Astrocyte (in vitro differentiated cells and primary cell): Measurements from ENCODE around the gene RPAP3. TPM values are rescaled to one million over a fixed set of nuclear protein-coding genes. Genes with fewer than 3 reads are reported as not detected.

Experiments
- DNase-seq: peaks from one replicate; pipeline ENCODE4 v3.0.0-alpha.2; 2010; ENCODE audit warnings: low read depth
- FAIRE-seq: peaks from 2 replicates; lab custom pipeline; 2011; peaks lifted over from hg19 to GRCh38; lab: Jason Lieb, UNC
- H2AFZ ChIP-seq: 2 replicates; pipeline ENCODE4 v1.6.0; 2012; ENCODE audit warnings: low read depth, low read length, inconsistent platforms
- H3K27ac ChIP-seq: 2 replicates; pipeline ENCODE4 v1.5.1; 2011; ENCODE audit warnings: low read depth, low read length, inconsistent platforms
- H3K27me3 ChIP-seq: 2 replicates; pipeline ENCODE4 v1.6.0; 2011; ENCODE audit warnings: low read length, inconsistent platforms; ENCODE audit not compliant: insufficient read depth
- H3K36me3 ChIP-seq: 2 replicates; pipeline ENCODE4 v1.5.1; 2011; ENCODE audit warnings: low read length, inconsistent platforms; ENCODE audit not compliant: insufficient read depth
- H3K4me1 ChIP-seq: 2 replicates; pipeline ENCODE4 v1.5.1; 2011; ENCODE audit warnings: low read length, inconsistent platforms; ENCODE audit not compliant: insufficient read depth
- H3K4me2 ChIP-seq: 2 replicates; pipeline ENCODE4 v1.6.0; 2012; ENCODE audit warnings: low read length, inconsistent platforms
- H3K4me3 ChIP-seq: 2 replicates; pipeline ENCODE4 v1.5.1; 2011; ENCODE audit warnings: low read depth, mild to moderate bottlenecking, low read length, inconsistent platforms; ENCODE audit not compliant: insufficient read depth
- H3K79me2 ChIP-seq: 2 replicates; pipeline ENCODE4 v1.6.0; 2012; ENCODE audit warnings: mild to moderate bottlenecking, low read length, inconsistent platforms; ENCODE audit not compliant: insufficient read depth
- H3K9ac ChIP-seq: 2 replicates; pipeline ENCODE4 v1.6.0; 2012; ENCODE audit warnings: mild to moderate bottlenecking, low read length, inconsistent platforms
- H3K9me3 ChIP-seq: 2 replicates; pipeline ENCODE4 v1.5.1; 2012; ENCODE audit warnings: low read depth, mild to moderate bottlenecking, low read length, inconsistent platforms; ENCODE audit not compliant: insufficient read depth
- H4K20me1 ChIP-seq: 2 replicates; pipeline ENCODE4 v1.6.0; 2012; ENCODE audit warnings: low read length, inconsistent platforms; ENCODE audit not compliant: insufficient read depth
- H3K27ac Mint-ChIP-seq: one replicate; pipeline ENCODE4 v1.8.0; 2021; ENCODE audit warnings: mild to moderate bottlenecking, mixed read lengths; ENCODE audit not compliant: unreplicated experiment
- H3K27me3 Mint-ChIP-seq: one replicate; pipeline ENCODE4 v1.8.0; 2021; ENCODE audit warnings: low read depth, mixed read lengths; ENCODE audit not compliant: unreplicated experiment
- H3K36me3 Mint-ChIP-seq: one replicate; pipeline ENCODE4 v1.8.0; 2021; ENCODE audit warnings: low read depth, mixed read lengths; ENCODE audit not compliant: unreplicated experiment
- H3K4me1 Mint-ChIP-seq: one replicate; pipeline ENCODE4 v1.8.0; 2021; ENCODE audit warnings: low read depth, mixed read lengths; ENCODE audit not compliant: unreplicated experiment
- H3K4me3 Mint-ChIP-seq: one replicate; pipeline ENCODE4 v1.8.0; 2021; ENCODE audit warnings: mild to moderate bottlenecking, moderate library complexity, mixed read lengths; ENCODE audit not compliant: unreplicated experiment
- H3K9me3 Mint-ChIP-seq: one replicate; pipeline ENCODE4 v1.8.0; 2021; ENCODE audit warnings: mild to moderate bottlenecking, mixed read lengths; ENCODE audit not compliant: unreplicated experiment
- EZH2 ChIP-seq: IDR thresholded peaks from 2 replicates; pipeline ENCODE4 v1.6.1; 2012; ENCODE audit warnings: mild to moderate bottlenecking, low read length, inconsistent platforms; ENCODE audit not compliant: insufficient read depth
- total RNA-seq: library from RNA; stranded (reverse); gene quantifications from 2 replicates; pipeline ENCODE4 v1.2.1, GENCODE V29; 2021
- TF ChIP-seq, protein P1 (sequence below): IDR thresholded peaks from 2 replicates; pipeline ENCODE4 v1.5.1; 2011; ENCODE audit warnings: low read depth, mild to moderate bottlenecking, inconsistent platforms, low read length, moderate library complexity; ENCODE audit not compliant: insufficient read depth

The RPAP3 gene
- total RNA-seq, 1 donor from 2014 or later, result 39.2 TPM

DNA sequence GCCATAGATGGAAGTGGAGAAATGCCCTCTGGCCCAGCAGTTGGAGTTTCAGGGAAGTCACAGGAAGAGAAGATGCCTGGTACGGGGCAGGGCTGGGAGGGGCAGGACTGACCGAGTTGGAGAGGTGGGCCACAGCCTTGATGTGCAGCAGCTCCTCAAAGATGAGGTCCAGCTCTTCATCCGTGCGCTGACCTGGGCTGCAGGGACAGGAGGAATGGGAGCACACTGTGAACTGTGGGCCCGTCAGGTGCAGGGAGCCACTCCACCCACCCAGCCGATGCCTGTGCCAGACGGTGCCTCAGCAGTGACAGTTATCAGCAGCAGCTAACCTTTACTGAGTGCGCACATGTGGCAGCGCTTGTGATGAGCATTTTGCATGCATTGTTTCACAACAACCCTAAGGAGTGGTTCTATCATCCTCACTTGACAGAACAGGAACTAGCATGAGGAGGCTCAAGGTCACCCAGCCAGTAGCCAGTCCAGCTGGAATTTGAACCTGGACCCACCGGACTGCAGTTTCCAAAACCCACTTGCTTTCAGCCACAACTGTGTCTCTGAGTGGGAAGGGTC lies 44.5 kb upstream of the RPAP3 start:
- FAIRE-seq, result no peak
- Mint-ChIP-seq H3K4me3 (no peak overlapping the region), H3K36me3 (peaks cover 20% of the 10 kb centered on the region), H3K4me1 (peaks cover 10% of the 10 kb centered on the region), H3K9me3 (no peaks in the 10 kb centered on the region), H3K27ac (no peak overlapping the region), H3K27me3 (peaks cover 56% of the 10 kb centered on the region)
- no peak overlapping the region for H3K27ac ChIP-seq
- no peak overlapping the region for H2AFZ ChIP-seq
- no peaks in the 10 kb centered on the region for H3K79me2 ChIP-seq
- no peak overlapping the region for H3K9ac ChIP-seq
- no peak for TF ChIP-seq EZH2
- TF ChIP-seq, protein P1, sequence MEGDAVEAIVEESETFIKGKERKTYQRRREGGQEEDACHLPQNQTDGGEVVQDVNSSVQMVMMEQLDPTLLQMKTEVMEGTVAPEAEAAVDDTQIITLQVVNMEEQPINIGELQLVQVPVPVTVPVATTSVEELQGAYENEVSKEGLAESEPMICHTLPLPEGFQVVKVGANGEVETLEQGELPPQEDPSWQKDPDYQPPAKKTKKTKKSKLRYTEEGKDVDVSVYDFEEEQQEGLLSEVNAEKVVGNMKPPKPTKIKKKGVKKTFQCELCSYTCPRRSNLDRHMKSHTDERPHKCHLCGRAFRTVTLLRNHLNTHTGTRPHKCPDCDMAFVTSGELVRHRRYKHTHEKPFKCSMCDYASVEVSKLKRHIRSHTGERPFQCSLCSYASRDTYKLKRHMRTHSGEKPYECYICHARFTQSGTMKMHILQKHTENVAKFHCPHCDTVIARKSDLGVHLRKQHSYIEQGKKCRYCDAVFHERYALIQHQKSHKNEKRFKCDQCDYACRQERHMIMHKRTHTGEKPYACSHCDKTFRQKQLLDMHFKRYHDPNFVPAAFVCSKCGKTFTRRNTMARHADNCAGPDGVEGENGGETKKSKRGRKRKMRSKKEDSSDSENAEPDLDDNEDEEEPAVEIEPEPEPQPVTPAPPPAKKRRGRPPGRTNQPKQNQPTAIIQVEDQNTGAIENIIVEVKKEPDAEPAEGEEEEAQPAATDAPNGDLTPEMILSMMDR, result no peak
- H3K9me3 ChIP-seq, result no peaks in the 10 kb centered on the region
- H3K36me3 ChIP-seq, result no peaks in the 10 kb centered on the region
- no peak overlapping the region for H3K4me2 ChIP-seq
- peaks cover 15% of the 10 kb centered on the region for H3K4me1 ChIP-seq
- no peak overlapping the region for H3K4me3 ChIP-seq
- DNase-seq, result no peak
- H4K20me1 ChIP-seq, result no peaks in the 10 kb centered on the region
- peaks cover 2% of the 10 kb centered on the region for H3K27me3 ChIP-seq

DNA sequence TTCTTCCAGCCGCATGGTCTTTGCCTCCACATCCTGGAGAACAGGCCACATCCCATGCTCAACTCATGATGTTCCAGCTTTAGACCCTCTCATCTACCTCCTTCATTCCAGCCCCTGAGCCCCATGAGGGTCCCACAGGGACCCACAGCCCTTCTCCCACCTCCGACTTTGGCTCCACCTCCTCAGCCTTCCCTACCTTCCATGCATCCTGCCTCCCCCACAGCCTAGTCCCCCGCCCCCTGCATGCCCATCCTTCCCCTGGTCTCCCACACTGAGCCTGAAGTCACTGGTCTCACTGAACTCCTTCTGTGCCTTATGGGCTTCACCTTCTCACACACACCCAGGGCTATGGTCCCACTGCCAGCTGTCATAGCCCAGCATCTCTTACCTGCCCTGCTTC lies 43.1 kb upstream of the RPAP3 start:
- Histone ChIP-seq H2AFZ (no peak overlapping the region), H3K27ac (no peak overlapping the region), H3K36me3 (no peaks in the 10 kb centered on the region), H3K4me3 (no peak overlapping the region), H3K4me2 (no peak overlapping the region), H3K4me1 (peaks cover 13% of the 10 kb centered on the region), H3K9ac (no peak overlapping the region), H3K79me2 (no peaks in the 10 kb centered on the region), H4K20me1 (no peaks in the 10 kb centered on the region), H3K27me3 (peaks cover 13% of the 10 kb centered on the region), H3K9me3 (no peaks in the 10 kb centered on the region)
- peaks cover 70% of the 10 kb centered on the region for H3K27me3 Mint-ChIP-seq
- H3K27ac Mint-ChIP-seq, result no peak overlapping the region
- peaks cover 3% of the 10 kb centered on the region for H3K9me3 Mint-ChIP-seq
- TF ChIP-seq, protein P1, result no peak
- no peak for TF ChIP-seq EZH2
- DNase-seq (no peak), FAIRE-seq (no peak)
- no peak overlapping the region for H3K4me3 Mint-ChIP-seq
- H3K36me3 Mint-ChIP-seq, result peaks cover 23% of the 10 kb centered on the region
- H3K4me1 Mint-ChIP-seq, result peaks cover 6% of the 10 kb centered on the region

DNA sequence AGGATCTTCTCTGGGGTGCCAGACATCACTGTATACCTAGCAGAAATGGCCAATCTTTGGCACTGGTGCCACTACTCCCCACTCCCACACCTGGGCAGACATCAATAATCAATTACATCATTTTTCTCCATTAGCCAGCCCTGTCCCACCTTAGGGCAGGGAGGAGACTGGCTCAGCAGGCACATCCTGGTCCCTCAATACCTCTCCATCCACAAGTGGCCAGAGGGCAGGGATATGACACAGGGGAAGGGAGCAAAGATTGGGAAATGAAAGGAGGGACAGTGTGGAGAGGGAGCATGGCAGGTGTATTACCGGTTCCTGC lies 42.6 kb upstream of the RPAP3 start:
- peaks cover 16% of the 10 kb centered on the region for H3K27me3 ChIP-seq
- Mint-ChIP-seq H3K4me3 (no peak overlapping the region), H3K9me3 (peaks cover 3% of the 10 kb centered on the region), H3K27ac (no peak overlapping the region), H3K4me1 (peaks cover 3% of the 10 kb centered on the region), H3K36me3 (peaks cover 23% of the 10 kb centered on the region), H3K27me3 (peaks cover 75% of the 10 kb centered on the region)
- no peaks in the 10 kb centered on the region for H3K79me2 ChIP-seq
- no peaks in the 10 kb centered on the region for H3K9me3 ChIP-seq
- H3K27ac ChIP-seq, result no peak overlapping the region
- FAIRE-seq, result no peak
- DNase-seq, result no peak
- TF ChIP-seq, protein P1, result no peak
- TF ChIP-seq EZH2, result no peak
- no peak overlapping the region for H3K4me2 ChIP-seq
- H3K4me3 ChIP-seq, result no peak overlapping the region
- no peak overlapping the region for H2AFZ ChIP-seq
- H3K36me3 ChIP-seq, result no peaks in the 10 kb centered on the region
- peaks cover 9% of the 10 kb centered on the region for H3K4me1 ChIP-seq
- H4K20me1 ChIP-seq, result no peaks in the 10 kb centered on the region
- H3K9ac ChIP-seq, result no peak overlapping the region
